ENCODE data around the gene RRAGD.

RRAGD gene

DNA sequence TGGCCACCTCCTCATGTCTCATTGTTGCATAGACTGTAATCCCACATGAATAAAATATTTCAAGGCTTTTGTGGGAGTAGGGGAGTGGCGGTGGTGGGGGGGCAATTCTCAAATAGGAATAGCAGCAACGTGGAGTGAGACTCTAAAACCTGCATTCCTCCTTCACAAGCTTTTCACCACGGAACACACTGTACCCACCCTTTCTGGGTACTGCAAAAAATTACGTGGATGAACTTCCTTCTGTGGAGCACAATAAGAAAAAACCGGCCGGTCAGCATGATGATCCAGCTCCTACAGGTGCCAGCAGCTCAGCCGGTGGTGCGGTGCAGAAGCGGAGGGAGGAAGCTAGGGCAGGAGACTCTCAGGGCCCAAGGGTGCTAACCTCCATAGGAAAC lies 930 bp upstream of the RRAGD start:
- H3K27me3 ChIP-seq (ENCODE audit: control insufficient read depth, insufficient read depth, low read length, poor library complexity, severe bottlenecking) = peaks cover 57% of the 10 kb centered on the region
- 67 to 76% methylated on average over 9 of the region's 9 CpGs for WGBS, 2 experiments

DNA sequence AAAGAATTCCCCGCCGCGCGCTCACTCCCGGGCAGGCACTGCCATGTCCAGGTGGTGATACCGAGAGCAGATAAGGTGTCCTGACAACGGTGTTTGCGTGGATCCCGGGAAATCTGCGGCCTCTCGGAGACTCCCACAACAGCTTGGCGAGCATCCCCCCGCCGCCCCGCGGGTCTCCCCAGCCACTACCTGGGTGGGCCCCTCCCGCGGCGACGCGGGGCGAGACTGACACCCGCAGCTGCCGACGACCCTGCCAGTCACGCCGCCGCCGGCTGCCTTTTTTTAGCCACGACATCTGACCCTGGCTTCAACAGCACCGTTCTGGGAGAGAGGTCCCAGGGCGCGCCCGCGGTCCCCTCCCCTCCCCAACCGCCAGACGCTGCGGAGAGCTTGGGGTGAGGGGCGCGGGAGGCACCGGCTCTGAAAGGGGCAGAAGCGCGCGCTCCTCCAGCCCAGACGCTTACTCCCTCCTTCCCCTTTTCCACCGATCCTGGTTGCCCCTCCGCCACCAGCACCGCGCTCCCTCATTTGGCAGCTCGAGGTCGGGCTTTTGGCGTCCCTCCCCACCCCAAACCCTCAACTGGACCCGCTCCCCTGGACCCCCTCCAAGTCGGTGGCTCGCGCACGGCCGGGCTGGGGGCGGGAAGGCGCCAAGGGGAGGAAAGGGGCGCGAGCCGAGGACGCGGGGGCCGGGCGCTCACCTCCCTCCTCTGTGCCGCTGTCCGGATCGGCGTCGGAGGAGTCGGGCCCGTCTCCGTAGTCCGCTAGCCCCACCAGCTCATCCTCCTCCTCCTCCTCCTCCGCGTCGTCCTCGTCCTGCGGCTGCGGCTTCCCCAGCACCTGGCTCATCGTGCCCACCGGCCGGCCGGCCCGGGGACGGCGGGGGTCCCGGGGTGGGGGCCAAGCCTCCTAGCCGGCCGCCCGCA lies 665 bp downstream of the RRAGD start:
- 0% methylated on average over 93 of the region's 93 CpGs for WGBS, 2 experiments
- H3K4me1 ChIP-seq (ENCODE audit: control insufficient read depth, insufficient read depth, low read length) = peaks cover 16% of the 10 kb centered on the region

More for the DNA sequence above, 930 bp upstream of the RRAGD start:
- H3K4me1 ChIP-seq (ENCODE audit: control insufficient read depth, insufficient read depth, low read length) = peaks cover 16% of the 10 kb centered on the region
- H3K27ac ChIP-seq (ENCODE audit: insufficient read depth, low read depth, low read length, poor library complexity, severe bottlenecking) = no peak overlapping the region
- H3K36me3 ChIP-seq (ENCODE audit: control insufficient read depth, insufficient read depth, low read length) = no peaks in the 10 kb centered on the region
- H3K9me3 ChIP-seq (ENCODE audit: control insufficient read depth, low read length) = no peaks in the 10 kb centered on the region
- H3K4me3 ChIP-seq (ENCODE audit: insufficient read depth, low read depth, low read length) = no peak overlapping the region

DNA sequence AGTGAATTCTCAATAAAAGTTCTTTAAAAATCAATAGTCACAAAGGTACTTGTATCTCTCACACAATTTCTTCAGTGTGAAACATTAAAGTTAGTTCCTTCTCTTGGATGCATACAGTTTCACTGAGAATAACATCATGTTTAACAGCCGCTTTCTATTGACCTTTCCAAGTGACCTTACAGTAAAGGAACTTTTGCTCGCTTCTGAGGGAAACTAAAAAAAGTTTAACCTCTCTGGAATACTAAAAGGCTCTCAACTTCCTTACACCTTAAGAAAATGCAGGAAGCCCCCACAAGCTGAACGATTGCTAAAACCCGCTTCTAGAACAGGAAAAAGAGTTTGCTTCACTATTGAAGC lies 1.3 kb downstream of the RRAGD start:
- Histone ChIP-seq H3K27ac (ENCODE audit: insufficient read depth, low read depth, low read length, poor library complexity, severe bottlenecking) (no peak overlapping the region), H3K4me3 (ENCODE audit: insufficient read depth, low read depth, low read length) (peak overlapping the region; percentile 48), H3K4me1 (ENCODE audit: control insufficient read depth, insufficient read depth, low read length) (peaks cover 16% of the 10 kb centered on the region), H3K27me3 (ENCODE audit: control insufficient read depth, insufficient read depth, low read length, poor library complexity, severe bottlenecking) (peaks cover 63% of the 10 kb centered on the region), H3K36me3 (ENCODE audit: control insufficient read depth, insufficient read depth, low read length) (no peaks in the 10 kb centered on the region), H3K9me3 (ENCODE audit: control insufficient read depth, low read length) (no peaks in the 10 kb centered on the region)
- WGBS, 2 experiments = 1 to 3% methylated on average over 4 of the region's 4 CpGs

More for the DNA sequence above, 665 bp downstream of the RRAGD start:
- no peaks in the 10 kb centered on the region for H3K9me3 ChIP-seq (ENCODE audit: control insufficient read depth, low read length)
- no peaks in the 10 kb centered on the region for H3K36me3 ChIP-seq (ENCODE audit: control insufficient read depth, insufficient read depth, low read length)
- H3K27ac ChIP-seq (ENCODE audit: insufficient read depth, low read depth, low read length, poor library complexity, severe bottlenecking) = no peak overlapping the region
- peak overlapping the region; percentile 48 for H3K4me3 ChIP-seq (ENCODE audit: insufficient read depth, low read depth, low read length)
- peaks cover 60% of the 10 kb centered on the region for H3K27me3 ChIP-seq (ENCODE audit: control insufficient read depth, insufficient read depth, low read length, poor library complexity, severe bottlenecking)

DNA sequence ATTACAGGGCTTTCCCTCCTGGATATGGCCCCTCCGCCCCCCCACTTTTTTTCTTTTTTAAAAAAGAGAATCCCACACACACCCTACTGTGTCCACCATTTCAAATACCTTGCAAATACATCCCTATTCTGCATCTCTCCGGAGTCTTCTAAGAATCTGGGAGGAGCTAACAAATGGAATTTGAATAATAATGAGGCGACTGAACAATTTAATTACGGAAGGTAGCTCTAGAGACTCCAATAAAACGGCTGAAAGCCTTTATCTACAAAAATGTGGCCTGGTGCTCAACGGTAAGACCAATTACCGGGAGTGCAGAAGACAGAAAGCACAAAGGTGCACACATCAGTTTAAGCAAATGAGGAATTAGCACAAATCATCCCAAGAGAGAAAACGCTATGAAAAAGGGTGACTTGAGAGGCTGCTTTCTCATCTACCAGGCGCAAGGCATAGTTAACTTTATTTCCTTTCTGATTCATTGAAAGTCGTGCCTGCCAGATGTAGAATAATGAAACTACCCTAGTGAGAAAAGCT lies 1.8 kb downstream of the RRAGD start:
- H3K27ac ChIP-seq (ENCODE audit: insufficient read depth, low read depth, low read length, poor library complexity, severe bottlenecking) = no peak overlapping the region
- 1 to 2% methylated on average over 8 to 10 of the region's 10 CpGs for WGBS, 2 experiments
- peaks cover 67% of the 10 kb centered on the region for H3K27me3 ChIP-seq (ENCODE audit: control insufficient read depth, insufficient read depth, low read length, poor library complexity, severe bottlenecking)
- peak overlapping the region; percentile 11 for H3K4me3 ChIP-seq (ENCODE audit: insufficient read depth, low read depth, low read length)
- H3K4me1 ChIP-seq (ENCODE audit: control insufficient read depth, insufficient read depth, low read length) = peaks cover 16% of the 10 kb centered on the region
- no peaks in the 10 kb centered on the region for H3K9me3 ChIP-seq (ENCODE audit: control insufficient read depth, low read length)
- H3K36me3 ChIP-seq (ENCODE audit: control insufficient read depth, insufficient read depth, low read length) = no peaks in the 10 kb centered on the region

DNA sequence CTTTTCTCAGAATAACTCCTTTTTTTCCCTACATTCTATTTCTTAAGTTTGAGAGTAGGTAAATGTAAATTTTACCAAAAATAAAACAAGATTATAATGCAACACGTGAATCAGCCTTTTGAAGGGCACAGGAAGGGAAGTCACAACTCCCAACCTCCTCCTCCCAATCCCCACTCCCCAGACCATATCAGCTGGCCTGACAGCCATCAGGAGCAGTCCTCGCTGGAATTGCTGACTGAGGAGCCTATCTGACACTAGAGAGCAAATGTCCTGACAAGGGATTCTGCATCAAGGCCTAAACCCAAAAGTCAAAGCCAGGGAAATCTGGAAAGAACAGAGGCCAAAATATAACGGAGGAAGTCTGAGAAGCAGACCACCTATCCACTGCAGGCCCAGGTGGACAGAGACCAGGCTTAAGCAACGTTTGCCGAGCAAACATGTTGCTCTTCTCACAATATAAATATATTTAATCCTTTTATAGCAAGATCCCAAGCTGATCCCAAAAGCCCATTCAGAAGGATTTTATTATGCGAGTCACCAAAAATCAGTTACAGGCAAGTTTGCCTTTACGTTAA lies 2.5 kb downstream of the RRAGD start:
- Histone ChIP-seq H3K27ac (ENCODE audit: insufficient read depth, low read depth, low read length, poor library complexity, severe bottlenecking) (no peak overlapping the region), H3K4me1 (ENCODE audit: control insufficient read depth, insufficient read depth, low read length) (peaks cover 16% of the 10 kb centered on the region)
- WGBS, 2 experiments = 17 to 27% methylated on average over 7 of the region's 7 CpGs

DNA sequence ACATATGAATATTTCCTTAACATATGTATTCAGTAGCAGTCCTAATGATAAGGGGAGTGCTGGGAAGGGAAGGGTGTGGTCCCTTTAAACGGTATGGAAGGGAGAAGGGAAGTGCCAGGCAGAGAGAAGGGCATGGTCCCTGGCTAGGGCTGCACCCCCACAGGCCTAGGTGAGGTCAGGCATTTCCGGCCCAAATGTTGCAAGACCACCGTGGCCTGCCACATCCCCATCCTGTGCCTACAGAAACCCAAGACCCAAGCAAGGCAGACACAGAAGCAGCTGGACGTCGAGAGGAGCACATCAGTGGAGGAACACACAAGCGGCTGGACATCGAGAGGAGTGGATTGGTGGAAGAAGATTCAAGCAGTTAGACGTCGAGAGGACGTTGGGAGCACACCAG lies 5.9 kb downstream of the RRAGD start:
- Histone ChIP-seq H3K4me1 (ENCODE audit: control insufficient read depth, insufficient read depth, low read length) (peaks cover 13% of the 10 kb centered on the region), H3K36me3 (ENCODE audit: control insufficient read depth, insufficient read depth, low read length) (no peaks in the 10 kb centered on the region), H3K4me3 (ENCODE audit: insufficient read depth, low read depth, low read length) (no peak overlapping the region), H3K27ac (ENCODE audit: insufficient read depth, low read depth, low read length, poor library complexity, severe bottlenecking) (no peak overlapping the region), H3K27me3 (ENCODE audit: control insufficient read depth, insufficient read depth, low read length, poor library complexity, severe bottlenecking) (peaks cover 40% of the 10 kb centered on the region), H3K9me3 (ENCODE audit: control insufficient read depth, low read length) (no peaks in the 10 kb centered on the region)
- 76 to 80% methylated on average over 10 of the region's 10 CpGs for WGBS, 2 experiments

More for the DNA sequence above, 2.5 kb downstream of the RRAGD start:
- no peaks in the 10 kb centered on the region for H3K9me3 ChIP-seq (ENCODE audit: control insufficient read depth, low read length)
- H3K36me3 ChIP-seq (ENCODE audit: control insufficient read depth, insufficient read depth, low read length) = no peaks in the 10 kb centered on the region
- no peak overlapping the region for H3K4me3 ChIP-seq (ENCODE audit: insufficient read depth, low read depth, low read length)
- H3K27me3 ChIP-seq (ENCODE audit: control insufficient read depth, insufficient read depth, low read length, poor library complexity, severe bottlenecking) = peaks cover 67% of the 10 kb centered on the region

DNA sequence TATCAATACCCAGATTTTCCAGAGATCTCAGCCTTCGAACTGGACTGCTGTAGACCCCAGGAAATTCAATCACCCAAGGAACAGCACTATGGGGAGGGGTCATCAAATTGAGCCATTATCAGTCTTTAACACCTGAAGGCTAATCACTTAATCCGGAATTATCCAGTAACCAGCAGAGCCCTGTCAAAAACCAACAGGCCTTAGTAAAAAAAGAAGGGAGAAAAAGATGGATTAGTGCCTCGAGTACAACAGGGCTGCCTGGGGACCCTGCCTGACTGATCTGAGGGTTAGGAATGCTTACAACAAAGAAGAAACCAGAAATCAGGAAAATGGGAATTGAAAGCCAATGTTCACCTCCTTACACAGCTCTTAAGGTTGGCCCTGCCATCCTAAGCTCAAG lies 7.6 kb downstream of the RRAGD start:
- Histone ChIP-seq H3K4me3 (ENCODE audit: insufficient read depth, low read depth, low read length) (no peak overlapping the region), H3K36me3 (ENCODE audit: control insufficient read depth, insufficient read depth, low read length) (no peaks in the 10 kb centered on the region), H3K27ac (ENCODE audit: insufficient read depth, low read depth, low read length, poor library complexity, severe bottlenecking) (no peak overlapping the region), H3K4me1 (ENCODE audit: control insufficient read depth, insufficient read depth, low read length) (peaks cover under 1% of the 10 kb centered on the region), H3K27me3 (ENCODE audit: control insufficient read depth, insufficient read depth, low read length, poor library complexity, severe bottlenecking) (peaks cover 23% of the 10 kb centered on the region), H3K9me3 (ENCODE audit: control insufficient read depth, low read length) (no peaks in the 10 kb centered on the region)
- WGBS, 2 experiments = 57 to 67% methylated on average over 3 of the region's 3 CpGs

DNA sequence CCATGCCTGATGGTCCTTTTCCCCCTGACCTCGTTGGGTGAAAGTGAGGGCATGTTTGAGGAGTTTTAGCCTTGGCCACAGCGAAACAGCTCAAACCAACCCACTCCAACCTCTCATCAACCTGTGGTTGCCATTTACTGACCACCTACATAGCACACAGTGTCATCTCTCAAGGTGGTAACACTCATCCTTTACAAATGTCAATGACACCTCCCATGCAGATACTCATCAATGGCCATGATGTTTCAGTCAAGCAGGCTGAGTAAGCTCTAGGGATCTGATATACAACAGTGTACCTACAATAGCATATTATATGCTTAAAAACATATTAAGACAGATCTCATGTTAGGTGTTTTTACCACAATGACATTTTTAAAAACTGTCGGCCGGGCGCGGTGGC lies 9.3 kb downstream of the RRAGD start:
- Histone ChIP-seq H3K9me3 (ENCODE audit: control insufficient read depth, low read length) (no peaks in the 10 kb centered on the region), H3K4me1 (ENCODE audit: control insufficient read depth, insufficient read depth, low read length) (no peaks in the 10 kb centered on the region), H3K27ac (ENCODE audit: insufficient read depth, low read depth, low read length, poor library complexity, severe bottlenecking) (no peak overlapping the region), H3K36me3 (ENCODE audit: control insufficient read depth, insufficient read depth, low read length) (no peaks in the 10 kb centered on the region), H3K4me3 (ENCODE audit: insufficient read depth, low read depth, low read length) (no peak overlapping the region), H3K27me3 (ENCODE audit: control insufficient read depth, insufficient read depth, low read length, poor library complexity, severe bottlenecking) (peaks cover 8% of the 10 kb centered on the region)
- WGBS, 2 experiments = 90 to 94% methylated on average over 6 of the region's 6 CpGs

DNA sequence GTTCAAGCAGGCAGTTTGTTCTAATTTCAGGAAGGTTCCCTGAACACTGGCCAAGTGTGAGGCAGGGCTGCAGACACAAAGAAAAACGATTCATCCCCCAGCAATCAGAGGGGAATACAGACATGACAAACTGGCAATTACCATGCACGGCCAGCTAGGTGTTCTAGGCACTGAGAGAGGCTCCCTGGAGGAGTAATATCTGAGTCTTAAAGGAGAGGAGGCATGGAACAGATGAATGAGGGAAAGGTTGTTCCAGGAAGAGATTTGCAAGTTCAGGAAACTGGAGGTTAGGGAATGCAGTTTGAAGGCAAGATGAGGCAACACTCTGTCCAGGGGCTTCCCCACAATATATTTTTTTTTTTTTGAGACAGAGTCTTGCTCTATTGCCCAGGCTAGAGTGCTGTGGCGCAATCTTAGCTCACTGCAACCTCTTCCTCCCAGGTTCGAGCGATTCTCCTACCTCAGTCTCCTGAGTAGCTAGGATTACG lies 11.1 kb downstream of the RRAGD start:
- no peaks in the 10 kb centered on the region for H3K9me3 ChIP-seq (ENCODE audit: control insufficient read depth, low read length)
- no peak overlapping the region for H3K27ac ChIP-seq (ENCODE audit: insufficient read depth, low read depth, low read length, poor library complexity, severe bottlenecking)
- peaks cover 6% of the 10 kb centered on the region for H3K27me3 ChIP-seq (ENCODE audit: control insufficient read depth, insufficient read depth, low read length, poor library complexity, severe bottlenecking)
- H3K4me1 ChIP-seq (ENCODE audit: control insufficient read depth, insufficient read depth, low read length) = no peaks in the 10 kb centered on the region
- H3K4me3 ChIP-seq (ENCODE audit: insufficient read depth, low read depth, low read length) = no peak overlapping the region
- 84 to 85% methylated on average over 6 of the region's 6 CpGs for WGBS, 2 experiments
- no peaks in the 10 kb centered on the region for H3K36me3 ChIP-seq (ENCODE audit: control insufficient read depth, insufficient read depth, low read length)

DNA sequence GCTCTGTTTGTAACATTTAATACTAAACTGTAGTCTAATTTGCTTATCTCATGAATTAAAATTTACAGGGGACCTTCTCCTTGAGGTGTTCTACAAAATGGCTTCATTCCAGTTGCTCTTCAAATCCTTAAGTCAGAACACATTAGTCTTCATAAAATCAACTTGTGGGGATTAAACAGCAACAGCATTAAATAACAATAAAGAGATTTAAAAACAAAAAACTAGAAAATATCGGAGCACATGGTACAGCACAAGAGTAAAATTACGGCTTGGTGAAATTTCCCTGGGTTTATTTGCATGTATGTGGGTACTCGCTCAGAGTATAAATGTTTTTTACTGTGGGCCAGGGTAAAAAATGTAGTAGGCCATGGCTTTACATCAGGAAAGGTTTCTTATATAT lies 12.0 kb downstream of the RRAGD start:
- Histone ChIP-seq H3K27ac (ENCODE audit: insufficient read depth, low read depth, low read length, poor library complexity, severe bottlenecking) (no peak overlapping the region), H3K9me3 (ENCODE audit: control insufficient read depth, low read length) (no peaks in the 10 kb centered on the region), H3K4me3 (ENCODE audit: insufficient read depth, low read depth, low read length) (no peak overlapping the region), H3K4me1 (ENCODE audit: control insufficient read depth, insufficient read depth, low read length) (no peaks in the 10 kb centered on the region), H3K27me3 (ENCODE audit: control insufficient read depth, insufficient read depth, low read length, poor library complexity, severe bottlenecking) (no peaks in the 10 kb centered on the region), H3K36me3 (ENCODE audit: control insufficient read depth, insufficient read depth, low read length) (no peaks in the 10 kb centered on the region)
- WGBS, 2 experiments = 94 to 98% methylated on average over 3 of the region's 3 CpGs
